Neural progenitor cell (in vitro differentiated cells): ENCODE data around the gene HAS3.

Experiments
- EZH2 ChIP-seq: fragments of 200-600 bp; sonication (generic); IDR thresholded peaks from 2 replicates; pipeline ENCODE4 v1.6.1; 2017; ENCODE audit warnings: antibody characterized with exemption, mild to moderate bottlenecking, moderate library complexity
- TF ChIP-seq, protein P1 (sequence below): fragments of 200-600 bp; sonication (generic); IDR thresholded peaks from 2 replicates; pipeline ENCODE4 v1.5.1; 2017; ENCODE audit warnings: antibody characterized with exemption, mild to moderate bottlenecking

DNA sequence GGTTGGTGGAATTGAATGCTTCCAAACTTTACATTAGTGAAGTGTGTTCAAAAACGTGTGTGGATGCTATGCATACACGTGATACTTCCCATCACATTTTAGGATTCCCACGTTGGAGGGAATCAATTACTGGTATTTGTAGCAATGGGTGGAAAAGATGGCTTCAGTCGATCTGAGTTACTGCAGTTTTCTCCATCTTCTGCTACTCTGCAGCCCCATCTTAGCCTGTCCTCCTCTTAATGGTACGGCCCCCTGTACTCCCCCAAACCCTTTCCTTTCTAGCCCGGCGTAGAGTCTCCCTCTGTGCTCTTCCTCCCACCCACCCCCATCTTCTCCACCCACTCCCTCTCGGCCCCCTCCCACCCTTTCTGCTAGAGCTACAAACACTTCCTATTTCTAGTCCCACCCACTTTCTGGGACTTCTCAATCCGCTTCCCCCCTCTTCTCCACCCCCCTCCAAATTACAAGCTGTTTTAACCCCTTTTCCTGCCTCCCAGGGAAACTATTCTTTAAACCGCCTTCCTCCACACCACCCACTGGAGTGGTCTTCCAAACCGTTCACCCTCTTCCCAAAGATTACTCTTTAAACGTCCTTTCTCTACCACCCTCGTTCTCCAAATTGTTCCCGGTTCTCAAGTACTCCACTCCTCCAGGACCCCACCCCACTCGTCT lies 25.9 kb downstream of the HAS3 start:
- TF ChIP-seq, protein P1, sequence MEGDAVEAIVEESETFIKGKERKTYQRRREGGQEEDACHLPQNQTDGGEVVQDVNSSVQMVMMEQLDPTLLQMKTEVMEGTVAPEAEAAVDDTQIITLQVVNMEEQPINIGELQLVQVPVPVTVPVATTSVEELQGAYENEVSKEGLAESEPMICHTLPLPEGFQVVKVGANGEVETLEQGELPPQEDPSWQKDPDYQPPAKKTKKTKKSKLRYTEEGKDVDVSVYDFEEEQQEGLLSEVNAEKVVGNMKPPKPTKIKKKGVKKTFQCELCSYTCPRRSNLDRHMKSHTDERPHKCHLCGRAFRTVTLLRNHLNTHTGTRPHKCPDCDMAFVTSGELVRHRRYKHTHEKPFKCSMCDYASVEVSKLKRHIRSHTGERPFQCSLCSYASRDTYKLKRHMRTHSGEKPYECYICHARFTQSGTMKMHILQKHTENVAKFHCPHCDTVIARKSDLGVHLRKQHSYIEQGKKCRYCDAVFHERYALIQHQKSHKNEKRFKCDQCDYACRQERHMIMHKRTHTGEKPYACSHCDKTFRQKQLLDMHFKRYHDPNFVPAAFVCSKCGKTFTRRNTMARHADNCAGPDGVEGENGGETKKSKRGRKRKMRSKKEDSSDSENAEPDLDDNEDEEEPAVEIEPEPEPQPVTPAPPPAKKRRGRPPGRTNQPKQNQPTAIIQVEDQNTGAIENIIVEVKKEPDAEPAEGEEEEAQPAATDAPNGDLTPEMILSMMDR: no peak
- no peak for TF ChIP-seq EZH2
